Measurements from ENCODE around the gene ACP5. TPM values are rescaled to one million over a fixed set of nuclear protein-coding genes. Genes with fewer than 3 reads are reported as not detected.

The ACP5 gene
- total RNA-seq, 1 donor from 2014 or later: 6.1 TPM

DNA sequence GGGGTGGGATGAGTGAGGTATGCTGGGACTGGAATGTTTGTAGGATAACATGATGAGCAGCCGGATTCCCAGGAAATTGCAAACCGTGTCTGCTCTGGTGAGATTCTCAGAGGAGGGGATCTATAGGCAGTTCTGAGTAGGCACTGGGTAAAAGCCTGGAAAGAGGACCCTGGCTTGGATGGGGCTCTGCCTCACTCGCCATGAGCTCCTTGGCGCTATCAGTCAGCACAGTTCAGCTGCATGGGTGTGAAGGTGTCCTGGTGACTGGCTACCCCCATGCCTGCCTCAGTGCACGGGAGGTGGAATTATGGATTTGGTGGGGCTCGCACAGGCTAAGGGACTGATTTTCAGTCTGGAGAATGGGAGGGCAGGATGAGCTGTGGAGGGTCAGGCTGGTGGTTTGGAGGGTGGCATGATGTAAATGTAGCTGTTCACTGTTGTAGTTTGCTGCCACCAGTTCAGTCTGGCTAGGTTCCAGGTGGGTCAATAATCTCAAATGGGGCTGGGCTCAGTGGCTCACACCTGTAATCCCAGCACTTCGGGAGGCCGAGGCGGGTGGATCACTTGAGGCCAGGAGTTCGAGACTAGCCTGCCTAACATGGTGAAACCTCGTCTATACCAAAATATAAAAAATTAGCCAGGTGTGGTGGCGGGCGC is 10.7 kb upstream of the ACP5 start:
- H3K4me1 ChIP-seq: no peaks in the 10 kb centered on the region
- DNase-seq (ENCODE audit: extremely low spot score in 2 of 2): no peak
- TF ChIP-seq POLR2AphosphoS5 (IDR thresholded peaks at IDR 0.05; ENCODE audit: insufficient read depth in 1 of 2, low read depth in 1 of 2) (no peak), CTCF (IDR thresholded peaks at IDR 0.05) (peak in 1 of 3 experiments; percentile 13)
- intact Hi-C loops (cut with DNase I): no loop called here
- no peaks in the 10 kb centered on the region for H3K9me3 ChIP-seq
- no peaks in the 10 kb centered on the region for H3K36me3 ChIP-seq
- no peak overlapping the region for H3K4me3 ChIP-seq
- peak overlapping the region; percentile 56 for H3K27ac ChIP-seq
- H3K27me3 ChIP-seq: no peaks in the 10 kb centered on the region

DNA sequence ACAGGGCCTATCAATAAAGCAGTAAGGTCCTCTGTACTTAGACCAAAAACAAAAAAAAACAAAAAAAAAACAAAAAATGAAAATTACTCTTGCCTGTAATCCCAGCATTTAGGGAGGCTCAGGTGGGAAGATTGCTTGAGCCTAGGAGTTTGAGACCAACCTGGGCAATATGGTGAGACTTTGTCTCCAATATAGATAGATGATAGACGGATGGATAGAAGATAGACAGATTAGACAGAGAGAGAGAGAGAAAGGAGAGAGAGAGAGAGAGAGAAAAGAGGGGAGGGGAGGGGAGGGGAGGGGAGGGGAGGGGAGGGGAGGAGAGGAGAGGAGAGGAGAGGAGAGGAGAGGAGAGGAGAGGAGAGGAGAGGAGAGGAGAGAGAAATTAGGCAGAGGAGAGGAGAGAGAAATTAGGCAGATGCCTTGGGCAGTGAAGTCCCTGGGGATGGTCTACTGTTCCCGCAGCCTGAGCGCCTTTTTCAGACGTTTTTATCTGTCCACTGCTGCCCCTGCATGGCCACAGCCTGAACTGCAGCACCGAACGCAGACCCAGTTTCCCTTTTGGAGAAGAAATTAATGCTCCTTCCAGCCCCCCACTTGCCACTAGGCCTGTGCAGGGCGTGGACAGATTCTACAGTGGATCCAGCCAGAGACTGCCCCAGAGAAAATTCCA is 10.0 kb upstream of the ACP5 start:
- H3K36me3 ChIP-seq: no peaks in the 10 kb centered on the region
- no peak for TF ChIP-seq POLR2AphosphoS5 (IDR thresholded peaks at IDR 0.05; ENCODE audit: insufficient read depth in 1 of 2, low read depth in 1 of 2)
- peak; percentile 79 to 92 (median 82) for TF ChIP-seq CTCF (IDR thresholded peaks at IDR 0.05)
- intact Hi-C loops (cut with DNase I): no loop called here
- H3K4me3 ChIP-seq: no peak overlapping the region
- H3K27ac ChIP-seq: peak overlapping the region; percentile 56
- H3K4me1 ChIP-seq: no peaks in the 10 kb centered on the region
- DNase-seq (ENCODE audit: extremely low spot score in 2 of 2): no peak
- no peaks in the 10 kb centered on the region for H3K9me3 ChIP-seq
- no peaks in the 10 kb centered on the region for H3K27me3 ChIP-seq

GRCh38 chr19:11586331-11586730 is 8.9 kb upstream of the ACP5 start:
- DNase-seq (ENCODE audit: extremely low spot score in 2 of 2): no peak
- Histone ChIP-seq H3K27ac (no peak overlapping the region), H3K27me3 (no peaks in the 10 kb centered on the region), H3K9me3 (no peaks in the 10 kb centered on the region), H3K4me3 (no peak overlapping the region), H3K4me1 (peaks cover 7% of the 10 kb centered on the region), H3K36me3 (no peaks in the 10 kb centered on the region)
- intact Hi-C loops (cut with DNase I): no loop called here
- no peak for TF ChIP-seq POLR2AphosphoS5 (IDR thresholded peaks at IDR 0.05; ENCODE audit: insufficient read depth in 1 of 2, low read depth in 1 of 2)

- DNase-seq (ENCODE audit: extremely low spot score in 2 of 2): no peak
- Histone ChIP-seq H3K9me3 (no peaks in the 10 kb centered on the region), H3K4me3 (no peak overlapping the region), H3K36me3 (no peaks in the 10 kb centered on the region), H3K27me3 (no peaks in the 10 kb centered on the region), H3K27ac (no peak overlapping the region), H3K4me1 (peaks cover 41% of the 10 kb centered on the region)
- intact Hi-C loops (cut with DNase I): no loop called here
- TF ChIP-seq POLR2A (IDR thresholded peaks at IDR 0.05) (no peak), CTCF (IDR thresholded peaks at IDR 0.05) (no peak), POLR2AphosphoS5 (IDR thresholded peaks at IDR 0.05; ENCODE audit: insufficient read depth in 1 of 2, low read depth in 1 of 2) (no peak)
Measured at GRCh38 chr19:11581740-11582139, 4.3 kb upstream of the ACP5 start.

- no peak for DNase-seq (ENCODE audit: extremely low spot score in 2 of 2)
- intact Hi-C loops (cut with DNase I): no loop called here
- Histone ChIP-seq H3K4me3 (no peak overlapping the region), H3K27me3 (no peaks in the 10 kb centered on the region), H3K9me3 (no peaks in the 10 kb centered on the region), H3K36me3 (no peaks in the 10 kb centered on the region), H3K27ac (no peak overlapping the region), H3K4me1 (peaks cover 41% of the 10 kb centered on the region)
- TF ChIP-seq CTCF (IDR thresholded peaks at IDR 0.05) (no peak), POLR2A (IDR thresholded peaks at IDR 0.05) (no peak), POLR2AphosphoS5 (IDR thresholded peaks at IDR 0.05; ENCODE audit: insufficient read depth in 1 of 2, low read depth in 1 of 2) (no peak)
Measured at GRCh38 chr19:11580116-11580515, 2.7 kb upstream of the ACP5 start.

All from vagina (tissue), 2 donors.